GM03348 (cell line): Measurements from ENCODE around the gene AGAP1.

Source experiments
- DNase-seq: peaks from one replicate; pipeline ENCODE4 v3.0.0; 2012; ENCODE audit warnings: low spot score

AGAP1 gene

DNA sequence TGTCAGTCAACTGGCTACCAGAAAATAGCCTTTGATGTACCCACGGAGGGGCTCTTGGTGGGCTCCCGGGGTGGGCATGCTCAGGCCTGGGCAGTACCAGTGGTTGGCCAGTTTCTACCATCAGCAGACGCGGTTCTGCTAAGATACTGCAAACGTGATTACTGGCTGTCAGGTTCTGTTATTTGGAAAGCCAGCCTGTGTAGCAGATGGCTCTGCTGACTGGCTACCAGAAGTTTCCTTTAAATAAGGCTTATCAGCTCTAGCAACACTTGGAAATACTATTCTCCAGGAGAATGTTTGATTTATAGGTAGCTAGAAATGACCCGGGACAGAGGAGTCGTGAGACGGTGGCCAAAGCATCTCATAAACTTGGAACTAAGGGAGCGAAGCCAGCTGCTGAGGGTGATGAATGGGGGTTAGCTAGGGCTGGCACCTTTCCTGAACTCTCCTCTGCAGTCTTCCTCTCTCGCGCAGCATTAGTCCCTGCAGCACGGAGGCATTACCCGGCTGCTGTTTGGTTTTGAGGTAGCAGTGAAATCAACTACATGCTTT, 171.9 kb downstream of the AGAP1 start:
- DNase-seq = no peak

DNA sequence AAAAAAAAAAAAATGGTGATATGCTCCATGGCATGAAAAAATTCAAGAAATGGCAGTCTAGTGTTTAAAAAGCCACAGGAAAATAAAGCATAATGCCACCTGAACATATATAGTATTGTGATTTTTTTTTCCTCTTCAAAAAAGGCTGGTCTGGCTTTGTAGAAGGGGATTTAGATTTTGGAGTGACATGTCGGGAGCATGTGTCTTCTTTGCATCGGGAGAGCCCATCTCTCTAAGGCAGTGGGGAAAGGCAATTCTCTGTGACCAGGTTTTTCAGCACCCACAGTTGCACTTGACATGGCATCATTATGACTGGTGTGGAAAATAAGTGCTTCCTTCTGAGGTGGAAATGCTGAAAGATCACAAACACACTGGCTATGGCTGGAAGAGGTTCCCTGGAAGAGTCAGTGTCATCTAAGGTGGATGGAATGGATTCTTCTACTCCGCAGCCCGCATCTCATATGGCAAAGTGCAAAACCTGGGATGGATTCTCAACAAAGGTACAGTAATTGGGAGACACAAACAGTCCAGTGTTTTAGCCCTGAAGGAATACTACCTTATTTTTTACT, 172.5 kb downstream of the AGAP1 start:
- peak; percentile 78 for DNase-seq

DNA sequence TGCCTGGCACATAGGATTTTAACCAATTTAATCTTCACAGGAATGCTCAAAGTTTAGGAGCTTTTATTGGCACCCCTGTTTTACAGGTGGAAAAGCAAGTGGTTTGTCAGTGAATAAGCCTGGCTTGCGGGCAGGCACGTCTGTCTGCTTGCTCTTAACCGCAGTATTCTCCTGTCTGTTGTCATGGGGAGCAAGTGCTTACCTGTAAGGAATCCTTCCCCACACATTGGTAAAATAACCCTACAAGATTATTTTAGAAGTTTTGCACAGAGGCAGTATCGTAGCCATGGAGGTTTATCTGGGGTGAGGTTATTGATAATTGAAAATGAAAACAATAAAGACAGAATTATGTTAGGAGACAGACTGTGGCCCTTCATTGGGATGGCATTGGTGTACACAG, 174.9 kb downstream of the AGAP1 start:
- no peak for DNase-seq

DNA sequence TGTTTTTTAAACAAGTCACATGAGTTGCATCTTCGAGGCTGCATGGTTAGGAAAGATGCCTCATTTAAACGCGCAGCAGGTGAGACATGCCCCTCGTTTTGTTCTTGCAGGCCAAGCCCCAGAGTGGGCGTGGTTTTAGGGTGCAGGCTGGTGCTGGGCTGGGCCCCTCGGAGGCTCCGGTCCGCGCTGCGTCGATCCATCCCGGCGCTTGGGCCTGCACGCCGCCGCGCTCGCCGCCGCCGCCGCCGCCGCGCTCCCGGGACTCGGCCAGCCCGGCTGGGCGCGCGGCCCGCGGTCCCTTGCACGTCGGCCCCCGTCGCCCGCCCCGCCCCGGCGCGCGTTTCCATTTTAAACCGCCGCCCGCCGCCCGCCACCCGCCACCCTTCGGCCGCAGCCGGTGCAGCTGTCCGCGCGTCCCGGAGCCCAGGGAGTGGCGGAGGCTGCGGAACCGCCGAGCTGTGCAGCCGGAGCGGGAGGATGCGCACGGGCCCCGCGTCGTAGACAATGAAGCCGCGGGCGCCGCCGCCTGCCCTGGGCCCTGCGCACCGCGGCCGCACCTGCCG, 175.5 kb downstream of the AGAP1 start:
- DNase-seq = peak; percentile 90

DNA sequence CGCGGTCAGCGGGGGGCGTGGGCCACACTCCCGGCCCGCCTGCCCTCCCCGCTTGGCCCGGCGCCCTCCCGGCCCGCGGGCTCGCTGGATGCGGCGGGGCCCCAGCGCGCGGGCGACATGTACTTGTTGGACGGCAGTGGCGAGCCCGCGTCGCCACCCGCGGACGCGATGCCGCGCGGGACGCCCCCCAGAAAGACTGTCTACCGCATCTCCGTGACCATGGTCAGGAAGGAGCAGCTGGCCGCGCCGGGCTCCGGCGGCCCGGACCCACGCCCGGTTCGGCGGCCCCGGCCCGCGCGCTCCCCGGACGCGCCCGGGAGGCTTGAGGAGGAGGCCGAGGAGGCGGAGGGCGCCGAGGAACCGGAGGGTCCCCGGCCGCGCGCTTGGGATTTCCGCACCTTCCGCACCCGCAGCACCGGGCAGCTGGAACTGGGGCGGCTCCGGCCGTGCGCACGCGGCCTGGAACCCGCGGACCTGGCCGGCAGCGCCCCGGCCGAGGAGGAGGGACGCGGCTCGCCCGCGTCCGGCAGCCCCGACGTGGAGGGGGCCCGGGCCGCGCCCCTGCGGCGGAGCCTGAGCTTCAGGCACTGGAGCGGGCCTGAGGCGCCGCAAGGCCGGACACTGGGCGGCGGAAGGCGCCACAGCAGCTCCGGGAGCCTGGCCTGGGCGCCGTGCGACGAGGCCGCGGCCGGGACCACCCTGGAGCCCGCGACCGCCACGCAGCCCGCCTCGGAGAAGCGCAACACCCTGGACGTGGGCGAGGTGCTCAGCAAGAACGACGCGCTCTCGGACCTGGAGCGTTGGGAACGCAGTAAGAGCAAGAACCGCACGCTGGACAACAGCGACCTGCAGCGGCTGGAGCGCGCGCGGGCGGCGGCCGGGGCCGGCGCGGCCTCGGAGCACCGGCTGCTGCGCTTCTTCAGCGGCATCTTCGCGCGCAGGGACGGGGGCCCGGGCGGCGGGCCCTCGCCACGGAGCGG, 176.4 kb downstream of the AGAP1 start:
- DNase-seq = peak; percentile 86

DNA sequence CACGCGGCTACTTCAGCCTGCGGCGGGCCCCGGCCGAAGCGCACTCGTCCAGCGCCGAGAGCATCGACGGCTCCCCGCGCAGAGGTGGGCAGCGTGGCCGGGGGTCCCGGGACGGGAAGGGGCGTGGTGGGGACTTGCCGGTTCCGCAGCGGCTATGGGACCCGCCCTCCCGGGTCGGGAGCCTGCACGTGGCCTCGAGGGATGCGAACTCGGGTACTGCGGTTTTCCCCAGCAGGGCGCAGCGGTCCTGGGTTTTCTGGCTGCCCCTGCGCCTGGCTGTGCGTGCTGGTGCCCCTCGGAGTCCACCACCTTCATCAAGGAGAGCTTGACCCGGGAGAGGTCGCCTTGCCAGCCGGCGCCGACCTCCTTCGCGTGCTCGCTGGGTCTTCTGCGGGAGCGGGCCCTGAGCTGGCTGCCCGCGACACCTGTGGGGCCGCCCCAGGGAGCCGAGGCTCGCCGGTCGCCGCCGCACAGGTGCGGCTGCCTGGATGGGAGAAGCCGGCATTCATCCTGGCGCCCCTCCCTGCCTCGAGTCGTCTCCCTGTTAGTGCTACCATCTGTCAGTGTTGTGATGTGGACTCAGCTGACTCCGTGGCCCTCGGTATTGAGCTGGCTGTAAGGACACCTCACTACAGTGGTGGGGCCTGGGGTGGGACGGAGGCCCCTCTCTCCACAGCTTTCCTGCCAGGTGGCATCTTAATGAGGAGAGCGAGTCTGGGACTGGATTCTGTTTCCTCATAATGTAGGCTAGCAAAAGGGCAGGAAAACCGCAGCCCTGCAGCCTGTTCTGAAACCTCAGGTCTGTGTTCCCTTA, 177.3 kb downstream of the AGAP1 start:
- DNase-seq = no peak

DNA sequence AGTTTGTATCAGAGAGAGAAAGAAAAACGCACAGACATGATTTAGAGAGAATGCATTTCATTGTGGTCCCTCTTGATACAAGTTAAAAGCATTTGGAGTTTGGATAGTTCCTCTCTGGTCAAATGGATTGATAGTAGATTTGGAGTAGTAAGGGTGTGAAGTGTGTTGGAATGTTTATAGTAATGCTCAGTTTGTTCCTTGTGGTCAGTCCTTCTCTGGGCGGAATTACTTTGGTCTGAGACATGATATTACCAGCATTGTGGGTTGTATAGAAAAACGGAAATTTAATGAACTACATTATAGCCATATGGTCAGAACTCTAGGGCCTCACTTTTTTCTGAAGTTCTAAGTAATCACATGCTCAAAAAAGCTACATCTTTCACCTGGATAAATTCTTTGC, 178.9 kb downstream of the AGAP1 start:
- DNase-seq = no peak

DNA sequence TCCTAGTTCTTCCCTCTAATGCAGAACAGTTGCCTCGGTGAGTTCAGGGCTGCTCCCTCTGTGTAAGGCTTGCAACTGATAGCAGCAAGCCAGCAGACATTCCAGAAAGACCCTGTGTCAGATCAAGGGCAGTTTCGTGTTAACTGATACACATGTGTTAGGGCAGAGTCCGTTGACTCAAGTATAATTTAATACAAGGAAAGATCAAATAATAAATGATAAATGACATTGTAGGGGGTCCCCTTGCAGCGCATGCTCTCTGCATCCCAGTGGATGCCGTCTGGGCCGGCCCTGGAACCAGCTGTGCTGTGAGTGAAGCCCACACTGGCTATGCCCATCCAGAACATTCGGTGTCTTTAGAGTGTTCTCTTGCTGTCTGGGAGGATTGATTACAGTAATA, 180.3 kb downstream of the AGAP1 start:
- no peak for DNase-seq

DNA sequence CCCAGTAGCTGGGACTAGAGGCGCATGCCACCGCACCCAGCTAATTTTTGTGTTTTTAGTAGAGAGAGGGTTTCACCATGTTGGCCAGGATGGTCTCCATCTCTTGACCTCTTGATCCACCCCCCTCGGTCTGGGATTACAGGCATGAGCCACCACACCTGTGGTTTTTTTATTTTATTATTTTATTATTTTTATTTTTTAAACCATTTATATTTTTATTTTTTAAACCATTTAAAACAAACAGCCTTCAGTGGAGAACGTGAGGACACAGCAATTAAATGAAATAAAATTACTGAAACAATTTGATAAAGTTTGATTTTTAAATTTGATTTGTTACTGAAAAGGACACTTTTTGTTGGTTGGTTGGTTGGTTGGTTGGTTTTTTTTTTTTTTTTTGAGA, 181.0 kb downstream of the AGAP1 start:
- DNase-seq = no peak

DNA sequence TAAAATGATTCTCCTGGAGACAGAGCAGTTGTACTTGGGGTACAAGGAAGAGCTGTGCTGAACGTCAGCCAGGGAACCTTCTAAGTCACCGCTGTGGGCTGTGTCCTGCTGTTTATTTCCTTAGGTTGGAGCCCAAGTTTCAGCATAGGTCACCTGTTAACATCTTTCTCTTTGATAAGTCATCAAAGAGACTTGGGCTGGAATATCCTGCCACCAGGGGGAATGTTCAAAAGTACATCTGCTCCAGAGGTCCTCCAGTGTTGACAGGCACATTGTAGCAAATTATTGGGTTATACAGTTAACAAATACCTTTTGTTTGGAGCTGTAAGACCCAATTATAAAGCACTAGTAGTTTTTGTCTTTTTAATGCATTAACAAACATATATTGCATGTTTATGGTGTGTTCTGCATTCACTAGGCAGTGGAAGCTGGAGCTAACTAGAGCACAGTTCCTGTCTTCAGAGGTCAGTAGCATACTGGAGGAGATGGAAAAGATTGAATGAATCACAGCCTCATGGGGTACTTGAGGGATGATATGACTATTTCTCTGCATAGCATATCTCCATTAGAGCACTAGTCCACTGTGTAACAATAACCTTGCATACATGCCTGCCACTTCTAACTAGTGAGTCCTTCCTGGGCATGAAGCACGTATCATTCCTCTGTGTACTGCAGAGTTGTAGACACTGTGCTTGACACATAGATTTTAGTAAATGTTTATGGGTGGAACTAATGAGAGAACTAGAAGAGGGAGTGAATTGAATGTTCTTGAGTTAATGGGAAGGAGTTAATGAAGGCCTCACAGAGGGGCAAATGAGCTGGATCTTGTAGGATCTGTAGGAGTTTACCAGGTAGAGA, 182.1 kb downstream of the AGAP1 start:
- peak; percentile 21 for DNase-seq

DNA sequence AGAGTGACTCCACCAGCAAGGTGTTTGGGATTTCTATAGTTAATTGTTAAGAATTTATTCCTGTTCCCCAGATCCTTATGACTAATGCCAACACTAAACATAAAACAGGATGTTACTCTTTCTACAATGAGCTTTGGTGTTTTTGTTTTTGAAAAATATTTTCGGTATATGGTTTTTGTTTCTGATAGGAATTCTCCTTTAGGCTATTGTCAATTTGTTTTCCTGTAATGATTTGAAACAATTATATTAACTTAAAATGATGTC, 182.6 kb downstream of the AGAP1 start:
- DNase-seq = no peak

DNA sequence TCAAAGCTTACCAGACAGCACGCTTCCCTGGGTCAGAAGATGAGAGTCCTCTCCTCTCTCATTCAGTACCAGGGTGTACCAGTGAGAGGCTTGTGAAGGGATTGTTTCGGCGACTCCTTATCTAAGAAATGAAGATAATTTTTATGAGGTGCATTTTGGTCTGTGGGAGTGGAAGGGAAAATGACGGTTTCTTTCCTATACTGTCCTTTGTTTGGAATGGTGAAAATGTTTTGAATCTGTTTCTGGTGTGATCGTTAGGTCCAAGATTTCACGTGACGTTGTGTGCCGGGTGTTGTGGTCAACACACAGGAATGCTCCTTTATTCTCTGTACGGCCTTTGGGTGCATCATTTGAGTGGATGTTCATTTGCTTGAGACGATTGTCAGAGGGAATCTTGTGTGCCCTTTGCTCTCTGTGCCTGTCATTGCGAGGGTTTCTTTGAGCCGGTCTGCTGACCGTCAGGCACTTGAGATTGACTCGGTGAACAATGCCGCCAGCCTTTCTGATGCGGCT, 183.5 kb downstream of the AGAP1 start:
- peak; percentile 20 for DNase-seq

DNA sequence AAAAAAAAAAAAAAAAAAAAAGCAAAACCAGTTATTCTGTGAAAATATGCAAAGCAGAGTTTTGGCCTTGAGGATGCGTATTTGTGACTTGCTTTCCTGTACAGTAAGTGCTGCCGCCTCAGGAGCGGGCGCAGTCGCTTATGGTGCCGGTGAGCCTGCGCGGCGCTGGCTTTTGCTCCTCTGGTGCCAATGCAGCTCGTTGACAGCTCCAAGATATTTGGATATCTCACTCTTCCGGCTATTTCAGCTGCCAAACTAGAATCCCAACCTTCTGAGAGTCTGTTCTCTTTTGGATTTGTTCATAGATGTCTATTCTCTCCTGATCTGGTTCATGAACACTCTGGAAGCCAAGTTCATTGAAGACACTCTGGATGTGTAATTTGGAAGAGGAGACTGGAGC, 184.1 kb downstream of the AGAP1 start:
- no peak for DNase-seq

DNA sequence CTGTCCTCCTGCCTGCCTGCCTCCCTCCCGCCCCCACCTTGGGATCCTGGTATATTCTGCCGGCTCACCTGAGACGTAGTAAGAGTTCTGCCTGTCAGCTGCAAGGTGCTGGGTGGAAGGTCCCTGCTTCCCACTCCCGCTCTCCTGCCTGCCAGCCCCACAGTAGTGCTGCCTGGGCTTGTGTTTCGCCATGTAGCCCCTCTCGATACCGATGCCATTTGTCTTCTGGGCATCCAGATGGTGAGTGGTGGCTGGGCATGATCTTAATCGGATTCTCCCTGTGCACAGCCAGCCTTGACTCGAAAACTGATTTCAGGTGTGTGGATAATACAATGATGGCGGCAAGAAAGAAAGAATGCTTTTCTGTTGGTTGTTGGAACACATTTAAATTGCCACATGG, 184.9 kb downstream of the AGAP1 start:
- no peak for DNase-seq

DNA sequence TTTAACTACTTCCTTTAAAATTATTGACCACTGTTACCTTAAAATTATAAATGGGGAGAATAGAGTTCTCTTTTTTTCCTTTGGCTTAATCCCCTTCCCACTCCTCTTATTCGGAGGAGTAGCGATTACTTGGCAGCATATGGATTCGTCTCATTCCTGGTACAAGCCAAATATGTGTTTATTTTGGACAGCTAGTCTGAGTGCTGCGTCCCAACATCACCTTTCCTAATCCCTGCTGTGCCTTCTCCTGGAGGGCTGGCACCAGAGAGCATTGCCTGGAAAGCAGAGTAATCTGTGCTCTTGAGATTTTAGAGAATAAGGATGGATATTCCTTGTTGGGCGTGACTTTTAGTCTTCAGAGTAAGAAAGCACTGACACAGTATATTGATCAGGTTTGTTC, 185.6 kb downstream of the AGAP1 start:
- DNase-seq = no peak

DNA sequence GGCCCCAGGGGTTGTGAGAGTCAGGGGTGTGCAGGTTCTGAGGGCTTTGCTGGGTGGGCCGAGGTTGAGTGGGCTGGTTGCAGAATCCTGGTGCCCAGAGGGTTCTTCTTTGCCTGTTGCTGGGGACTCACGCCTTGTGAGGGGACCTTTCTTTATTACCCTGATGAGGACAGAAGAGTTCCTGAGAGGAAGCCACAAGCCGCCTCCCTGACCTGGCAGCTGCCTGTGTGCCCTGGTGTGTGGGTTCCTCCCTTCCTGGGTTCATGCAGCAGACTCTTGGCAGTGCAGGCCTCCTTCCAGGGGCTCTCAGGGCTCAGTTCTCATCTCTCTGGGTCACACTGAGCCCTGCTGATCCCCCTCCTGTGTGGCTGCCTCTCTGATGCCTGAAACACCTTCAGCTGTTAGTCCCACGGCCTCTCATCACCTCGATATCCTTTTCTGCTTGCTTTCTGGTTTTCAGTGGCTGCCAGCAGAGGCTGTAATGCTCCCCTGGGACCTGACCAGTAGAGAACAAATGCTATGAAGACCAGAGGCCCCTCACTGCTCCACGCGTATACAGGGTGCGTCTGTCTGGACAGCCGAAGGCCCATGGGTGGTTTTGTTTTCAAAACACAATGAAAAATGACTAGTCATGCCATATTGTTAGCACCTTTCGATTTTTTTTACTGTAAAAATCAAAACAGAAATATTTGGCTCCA, 191.3 kb downstream of the AGAP1 start:
- no peak for DNase-seq

DNA sequence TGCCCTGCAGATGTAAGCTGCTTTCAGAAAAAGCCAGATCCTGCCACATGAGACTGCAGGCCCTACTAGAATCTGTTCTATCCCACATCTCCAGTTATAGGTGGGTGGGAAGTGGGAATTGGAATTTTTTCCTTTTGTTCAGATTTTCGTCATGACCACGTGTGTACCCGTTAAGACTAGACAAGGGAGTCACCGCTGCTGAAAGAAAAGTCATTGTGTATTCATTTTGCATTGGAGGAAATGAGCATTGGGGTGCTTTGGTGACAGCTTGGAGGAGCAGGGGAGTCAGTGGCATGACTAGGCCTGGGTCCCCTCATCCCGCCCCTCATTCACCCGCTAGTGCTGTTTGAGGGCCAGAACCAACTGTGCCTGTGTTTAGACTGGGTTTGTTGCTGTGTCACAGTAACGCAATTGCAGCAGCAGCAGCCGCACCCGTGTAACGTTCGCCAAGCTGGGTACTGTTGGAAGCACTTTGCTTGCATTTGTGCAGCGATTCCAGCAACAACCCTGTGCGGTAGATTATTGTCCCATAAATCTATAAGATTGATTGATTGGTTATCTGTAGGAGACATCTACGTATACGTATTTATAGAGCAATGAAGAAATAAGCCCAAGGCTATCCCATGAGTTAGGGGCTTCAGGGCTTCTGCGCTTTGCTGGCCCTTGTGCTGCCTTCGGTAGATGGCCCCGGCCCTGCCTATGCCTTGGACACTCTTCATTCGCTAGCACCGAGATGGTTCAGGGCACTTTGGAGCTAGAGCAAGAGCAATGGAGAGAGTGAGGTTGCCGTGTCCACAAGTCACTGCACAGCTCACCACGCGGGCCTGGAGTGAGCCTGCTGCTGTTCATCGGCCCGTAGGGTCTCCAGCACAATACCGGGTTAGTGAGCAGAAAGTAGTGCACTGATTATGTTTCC, 194.9 kb downstream of the AGAP1 start:
- no peak for DNase-seq

DNA sequence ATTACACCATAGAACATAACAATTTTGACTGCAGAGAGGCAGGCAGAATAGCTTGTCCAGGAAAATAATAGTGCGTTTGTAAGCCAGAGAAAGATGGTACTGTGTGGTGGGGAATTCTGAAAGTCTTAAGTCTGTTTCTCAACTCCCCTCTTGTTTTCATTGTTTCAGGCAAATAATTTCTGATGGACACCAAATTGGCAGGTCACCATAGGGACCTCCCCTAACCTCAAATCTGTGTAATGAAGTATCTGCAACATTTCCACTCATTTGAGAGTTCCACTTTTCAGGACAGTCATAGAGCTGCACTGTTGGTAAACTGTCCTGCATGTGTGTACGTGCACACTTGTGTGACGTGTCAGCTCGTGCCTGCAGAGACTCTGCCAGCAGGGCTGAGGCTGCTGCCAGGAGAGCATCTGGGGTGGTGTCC, 195.6 kb downstream of the AGAP1 start:
- DNase-seq = no peak

DNA sequence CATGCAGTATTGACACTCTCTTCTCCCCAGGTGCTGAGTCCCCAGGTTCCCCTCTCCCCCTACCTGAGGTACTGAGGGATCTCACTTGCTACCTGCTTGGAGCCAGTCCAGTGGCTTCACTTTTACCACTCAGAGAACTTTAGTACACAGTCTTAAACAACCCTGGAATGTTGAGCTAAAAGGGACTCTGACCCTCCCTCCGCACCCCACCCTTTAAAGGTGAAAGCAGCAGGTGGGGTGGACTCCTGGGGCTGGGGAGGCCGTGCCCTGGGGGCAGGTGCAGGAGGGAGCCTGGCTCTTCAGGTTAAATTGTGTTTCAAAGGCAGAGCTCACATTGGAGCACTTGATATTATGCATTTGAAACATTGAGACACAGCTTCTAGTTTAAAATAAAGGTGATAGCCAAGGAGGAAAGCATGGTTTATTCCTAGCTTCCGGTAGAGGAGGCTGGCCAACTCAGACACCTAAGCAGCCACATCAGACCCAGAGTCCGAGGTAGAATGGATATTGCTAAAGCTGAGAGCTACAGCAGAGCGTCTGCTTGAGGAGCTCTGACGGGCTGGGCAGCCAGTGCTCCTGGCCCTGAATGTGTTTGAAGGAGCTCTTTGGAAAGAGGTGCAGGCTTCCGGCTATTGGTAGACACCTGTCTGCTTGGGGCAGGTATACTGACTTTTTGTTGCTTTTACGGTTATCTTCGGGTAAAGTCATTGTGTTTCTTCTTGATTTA, 196.4 kb downstream of the AGAP1 start:
- no peak for DNase-seq
